MCF 10A (cell line): Measurements from ENCODE around the gene ADK. TPM values are rescaled to one million over a fixed set of nuclear protein-coding genes. Genes with fewer than 3 reads are reported as not detected.
A peak's percentile ranks its signal among the peaks of the same experiment; 100 is the strongest.

Experiments
- BruUV-seq: library from RNA; stranded (reverse); fragments of 400-500 nt; replicated peaks from 2 replicates; lab custom pipeline; 2021; lab: Mats Ljungman, UMichigan
- CTCF ChIA-PET: fragments of 300-600 bp; sonication (Branson Sonifier 250); formaldehyde crosslinking; extraction: SDS; loops from one replicate; lab custom pipeline; 2021; ENCODE audit warnings: antibody characterized with exemption, inconsistent platforms; lab: Yijun Ruan, JAX
- POLR2A ChIA-PET: fragments of 300-600, 350-650 bp; sonication (Branson Sonifier 250); formaldehyde crosslinking; extraction: SDS; loops from one replicate; lab custom pipeline; 2020; ENCODE audit warnings: antibody characterized with exemption, inconsistent platforms; lab: Yijun Ruan, JAX
- DNase-seq: peaks from one replicate; pipeline ENCODE4 v3.0.0-alpha.2; 2018; ENCODE audit not compliant: unreplicated experiment
- H3K27ac Mint-ChIP-seq: one replicate; pipeline ENCODE4 v1.8.0; 2022; ENCODE audit warnings: mild to moderate bottlenecking, low read depth, mixed read lengths; ENCODE audit not compliant: unreplicated experiment
- H3K27me3 Mint-ChIP-seq: one replicate; pipeline ENCODE4 v1.8.0; 2022; ENCODE audit warnings: mixed read lengths; ENCODE audit not compliant: insufficient read depth, unreplicated experiment
- H3K36me3 Mint-ChIP-seq: one replicate; pipeline ENCODE4 v1.8.0; 2022; ENCODE audit warnings: mild to moderate bottlenecking, moderate library complexity, mixed read lengths; ENCODE audit not compliant: insufficient read depth, unreplicated experiment
- H3K4me1 Mint-ChIP-seq: one replicate; pipeline ENCODE4 v1.8.0; 2022; ENCODE audit warnings: mixed read lengths; ENCODE audit not compliant: insufficient read depth, unreplicated experiment
- H3K4me3 Mint-ChIP-seq: one replicate; pipeline ENCODE4 v1.8.0; 2022; ENCODE audit warnings: mild to moderate bottlenecking, moderate library complexity, mixed read lengths; ENCODE audit not compliant: unreplicated experiment
- H3K9me3 Mint-ChIP-seq: one replicate; pipeline ENCODE4 v1.8.0; 2022; ENCODE audit warnings: mixed read lengths; ENCODE audit not compliant: unreplicated experiment
- CTCF ChIP-seq: fragments of 200-600 bp; IDR thresholded peaks from one replicate; pipeline ENCODE4 v1.8.0; 2022; ENCODE audit warnings: antibody characterized with exemption, mild to moderate bottlenecking; ENCODE audit not compliant: unreplicated experiment
- intact Hi-C: fragments of 100-400 bp; cut with micrococcal nuclease; formaldehyde crosslinking; loops from 2 replicates; pipeline ENCODE4 v1.14.1; 2022
- total RNA-seq: library from RNA; stranded (reverse); gene quantifications from 2 replicates; pipeline ENCODE4 v1.2.3, GENCODE V29; 2022

Gene ADK
- total RNA-seq, 1 experiment from 2014 or later: 98.6 TPM

- H3K4me3 Mint-ChIP-seq: no peak overlapping the region
- POLR2A ChIA-PET: interaction anchor here (1.1 kb wide), 1 partner anchor 14 kb away, joined by 3 read pairs; no protein-coding TSS in a partner anchor
- H3K27ac Mint-ChIP-seq: no peak overlapping the region
- H3K4me1 Mint-ChIP-seq: no peaks in the 10 kb centered on the region
- no peak for TF ChIP-seq CTCF
- peaks cover 33% of the 10 kb centered on the region for H3K36me3 Mint-ChIP-seq
- no TSS peak for BruUV-seq
- intact Hi-C loops: no loop called here
- no peak for DNase-seq
- no peaks in the 10 kb centered on the region for H3K9me3 Mint-ChIP-seq
- CTCF ChIA-PET: interaction anchor here (0.5 to 0.7 kb wide), 3 partner anchors 466 to 1912 kb away, joined by 3 read pairs; no protein-coding TSS in a partner anchor
- no peaks in the 10 kb centered on the region for H3K27me3 Mint-ChIP-seq
Observed at GRCh38 chr10:74602576-74602975, 451.6 kb downstream of the ADK start.

- no peaks in the 10 kb centered on the region for H3K27me3 Mint-ChIP-seq
- no TSS peak for BruUV-seq
- peak overlapping the region; percentile 22 for H3K27ac Mint-ChIP-seq
- peaks cover 11% of the 10 kb centered on the region for H3K36me3 Mint-ChIP-seq
- ChIA-PET POLR2A (interaction anchor here (0.8 kb wide), 1 partner anchor 8 kb away, joined by 3 read pairs; no protein-coding TSS in a partner anchor), CTCF (interaction anchor here (0.6 kb wide), 2 partner anchors 39 to 626 kb away, joined by 3 to 4 read pairs; no protein-coding TSS in a partner anchor)
- TF ChIP-seq CTCF: no peak
- no peak for DNase-seq
- no peaks in the 10 kb centered on the region for H3K4me1 Mint-ChIP-seq
- intact Hi-C loops: no loop called here
- H3K9me3 Mint-ChIP-seq: no peaks in the 10 kb centered on the region
- H3K4me3 Mint-ChIP-seq: no peak overlapping the region
Observed at GRCh38 chr10:74610299-74610698, 459.3 kb downstream of the ADK start.

- no peak overlapping the region for H3K27ac Mint-ChIP-seq
- ChIA-PET CTCF (interaction anchor here (0.6 kb wide), 1 partner anchor 10 kb away, joined by 5 read pairs; no protein-coding TSS in a partner anchor), POLR2A (no interaction called here)
- peak; percentile 13 for DNase-seq
- no peak for TF ChIP-seq CTCF
- no TSS peak for BruUV-seq
- intact Hi-C loops: no loop called here
- H3K4me3 Mint-ChIP-seq: no peak overlapping the region
- no peaks in the 10 kb centered on the region for H3K4me1 Mint-ChIP-seq
- H3K27me3 Mint-ChIP-seq: no peaks in the 10 kb centered on the region
- H3K36me3 Mint-ChIP-seq: peaks cover 6% of the 10 kb centered on the region
- no peaks in the 10 kb centered on the region for H3K9me3 Mint-ChIP-seq
Observed at GRCh38 chr10:74612195-74612594, 461.2 kb downstream of the ADK start.

GRCh38 chr10:74620626-74621025, 469.6 kb downstream of the ADK start:
- Mint-ChIP-seq H3K4me1 (no peaks in the 10 kb centered on the region), H3K27ac (no peak overlapping the region), H3K4me3 (no peak overlapping the region), H3K36me3 (peaks cover 30% of the 10 kb centered on the region), H3K27me3 (no peaks in the 10 kb centered on the region), H3K9me3 (peaks cover 17% of the 10 kb centered on the region)
- ChIA-PET POLR2A (no interaction called here), CTCF (no interaction called here)
- intact Hi-C loops: no loop called here
- TF ChIP-seq CTCF: no peak
- no TSS peak for BruUV-seq
- DNase-seq: no peak
